K562 (cell line): ENCODE data around the gene JAKMIP1. TPM values are rescaled to one million over a fixed set of nuclear protein-coding genes. Genes with fewer than 3 reads are reported as not detected.

Experiments
- ATAC-seq: fragments of 200-7000 bp; cut with Tn5 transposase; 3 replicates; pipeline ENCODE4 v1.9.1; 2020; ENCODE audit warnings: moderate library complexity
- BruUV-seq: library from RNA; stranded (reverse); fragments of 400-500 nt; replicated peaks from 2 replicates; lab custom pipeline; 2021; lab: Mats Ljungman, UMichigan
- CTCF ChIA-PET: fragments of 300-600 bp; formaldehyde crosslinking; extraction: SDS; loops from one replicate; lab custom pipeline; 2021; ENCODE audit warnings: low intra/inter-chr PET ratio; lab: Yijun Ruan, JAX
- POLR2A ChIA-PET: fragments of 300-600, 350-650 bp; sonication (Branson Sonifier 250); formaldehyde crosslinking; extraction: SDS; loops from one replicate; lab custom pipeline; 2021; ENCODE audit warnings: antibody characterized with exemption, inconsistent platforms; lab: Yijun Ruan, JAX
- DNase-seq, 4 experiments: peaks; one replicate each; pipeline versions ENCODE4 v3.0.0 to v3.0.0-alpha.2; 2011 to 2018; ENCODE audit warnings: low spot score in 3 of 4, mixed read lengths in 3 of 4; ENCODE audit errors: extremely low read depth in 1 of 4
- FAIRE-seq: peaks from 2 replicates; lab custom pipeline; 2011; peaks lifted over from hg19 to GRCh38; lab: Jason Lieb, UNC
- H2AFZ ChIP-seq: 2 replicates; pipeline ENCODE4 v1.6.0; 2011; ENCODE audit warnings: low read depth, low read length, control low read depth, inconsistent platforms
- H3K27ac ChIP-seq: fragments of 200-600 bp; 3 replicates; pipeline ENCODE4 v1.8.0; 2011; ENCODE audit warnings: low read depth, mild to moderate bottlenecking, control low read depth, inconsistent platforms, low read length, moderate library complexity, mixed read lengths; ENCODE audit errors: extremely low read depth
- H3K27me3 ChIP-seq, 2 experiments: fragments of 300-600 bp in 1 of 2; 2 replicates in 1 of 2; 3 replicates in 1 of 2; pipeline versions ENCODE4 v1.6.0 to v1.8.0; 2011; ENCODE audit warnings: inconsistent platforms in 2 of 2, low read length in 2 of 2, mild to moderate bottlenecking in 1 of 2, mixed read lengths in 1 of 2, moderate library complexity in 1 of 2; ENCODE audit not compliant: control insufficient read depth in 2 of 2, insufficient read depth in 2 of 2
- H3K36me3 ChIP-seq: fragments of 300-600 bp; 3 replicates; pipeline ENCODE4 v1.8.0; 2011; ENCODE audit warnings: mild to moderate bottlenecking, low read length, inconsistent platforms; ENCODE audit not compliant: control insufficient read depth, insufficient read depth
- H3K4me1 ChIP-seq, 2 experiments: fragments of 200-600 bp in 1 of 2; replicated peaks in 1 of 2; 2 replicates in 1 of 2; 3 replicates in 1 of 2; pipeline versions ENCODE4 v1.5.1 to v1.8.0; 2011; ENCODE audit warnings: inconsistent platforms in 2 of 2, low read length in 2 of 2, mild to moderate bottlenecking in 1 of 2, mixed read lengths in 1 of 2, moderate library complexity in 1 of 2; ENCODE audit not compliant: control insufficient read depth in 2 of 2, insufficient read depth in 2 of 2
- H3K4me2 ChIP-seq: 2 replicates; pipeline ENCODE4 v1.6.1; 2011; ENCODE audit warnings: low read length, control low read depth, inconsistent platforms, mixed read lengths; ENCODE audit not compliant: insufficient read depth
- H3K4me3 ChIP-seq: fragments of 200-600 bp; sonication (generic), shearing (Covaris generic); 2 replicates; pipeline ENCODE4 v1.5.1; 2016; ENCODE audit warnings: control low read depth, inconsistent platforms
- H3K79me2 ChIP-seq: fragments of 200-600 bp; 3 replicates; pipeline ENCODE4 v1.8.0; 2011; ENCODE audit warnings: low read length, inconsistent platforms; ENCODE audit not compliant: control insufficient read depth, insufficient read depth
- H3K9ac ChIP-seq, 2 experiments: 2 replicates each; pipeline versions ENCODE4 v1.6.0 to v1.6.1; 2011; ENCODE audit warnings: low read depth in 2 of 2, low read length in 2 of 2, control low read depth in 1 of 2, inconsistent platforms in 1 of 2, mild to moderate bottlenecking in 1 of 2, mixed read lengths in 1 of 2; ENCODE audit not compliant: insufficient read depth in 1 of 2
- H3K9me1 ChIP-seq: one replicate; pipeline ENCODE4 v1.6.0; 2011; ENCODE audit warnings: inconsistent platforms, mild to moderate bottlenecking, low read length, moderate library complexity; ENCODE audit not compliant: control insufficient read depth, insufficient read depth
- H3K9me3 ChIP-seq: replicated peaks from 2 replicates; pipeline ENCODE4 v1.5.1; 2011; ENCODE audit warnings: low read depth, low read length, inconsistent platforms; ENCODE audit not compliant: control insufficient read depth, insufficient read depth
- H4K20me1 ChIP-seq: replicated peaks from 2 replicates; pipeline ENCODE4 v1.6.1; 2011; ENCODE audit warnings: low read length, inconsistent platforms, mixed read lengths; ENCODE audit not compliant: control insufficient read depth, insufficient read depth
- FOXA1 ChIP-seq: fragments of 450-650 bp; IDR thresholded peaks from 2 replicates; pipeline ENCODE4 v1.6.1; 2016; ENCODE audit warnings: mild to moderate bottlenecking, borderline replicate concordance
- SIRT6 ChIP-seq: IDR thresholded peaks from one replicate; pipeline ENCODE4 v1.6.1; 2012; ENCODE audit warnings: low read depth, mild to moderate bottlenecking, control low read depth, inconsistent platforms, low read length, moderate library complexity
- SNIP1 ChIP-seq: fragments of 450-650 bp; IDR thresholded peaks from 2 replicates; pipeline ENCODE4 v1.7.1; 2017; ENCODE audit warnings: low read depth, mild to moderate bottlenecking
- WGBS: fragments of 100-300 bp; shearing (Covaris generic); methylation state at CpG from one replicate; pipeline ENCODE4 v1.1.6; 2016; ENCODE audit warnings: low coverage, mixed read lengths; ENCODE audit not compliant: insufficient coverage; ENCODE audit errors: missing lambda C conversion rate; 5-methylcytosine and 5-hydroxymethylcytosine counted together
- in situ Hi-C: fragments of 300-500 bp; cut with MboI; formaldehyde crosslinking; loops from 4 replicates; pipeline ENCODE4 v1.15.0; 2018; ENCODE audit warnings: inconsistent platforms, mixed read lengths
- intact Hi-C: fragments of 100-400 bp; cut with micrococcal nuclease; formaldehyde crosslinking; loops from 2 replicates; pipeline ENCODE4 v1.14.2; 2022
- polyA plus RNA-seq, 8 experiments: library from polyadenylated mRNA; depleted of rRNA in 4 of 8; stranded (reverse) in 5 of 8; unstranded in 3 of 8; fragments of >200 nt; fragmentation: Nextera tagmentation in 2 of 8; fragmentation: Illumina TruSeq in 1 of 8; extraction: Ambion mirVana in 2 of 8; extraction: Trizol in 1 of 8; gene quantifications; 2 replicates each; pipeline versions ENCODE4 v1.2.1 to v1.2.3, GENCODE V29; 2011 to 2014; ENCODE audit warnings: inconsistent platforms in 1 of 8, missing spikeins in 1 of 8
- total RNA-seq, 7 experiments: library from RNA; depleted of rRNA in 6 of 7; stranded (reverse); fragments of >200 nt in 6 of 7; fragmentation: Illumina TruSeq in 2 of 7; extraction: Trizol in 2 of 7; gene quantifications; 2 replicates each; pipeline versions ENCODE4 v1.2.1 to v1.2.3, GENCODE V29; 2011 to 2021; ENCODE audit warnings: low replicate concordance in 1 of 7
- TF ChIP-seq, protein P1 (sequence below): fragments of 450-650 bp; formaldehyde crosslinking; IDR thresholded peaks from 2 replicates; pipeline ENCODE4 v1.4.0; 2022; ENCODE audit warnings: missing genetic modification characterization
- TF ChIP-seq, protein P2 (sequence below): fragments of 450-650 bp; IDR thresholded peaks from 2 replicates; pipeline ENCODE4 v1.6.1; 2016; ENCODE audit warnings: low read depth
- TF ChIP-seq, protein P3 (sequence below): sonication (generic); formaldehyde crosslinking; IDR thresholded peaks from 2 replicates; pipeline ENCODE4 v1.8.0; 2022; ENCODE audit warnings: mild to moderate bottlenecking, missing genetic modification reagents

The JAKMIP1 gene
- total and polyA plus RNA-seq, 9 of the 15 experiments (the other 6 are each of a cell fraction or from before 2014, with no cell fraction given), result not detected

DNA sequence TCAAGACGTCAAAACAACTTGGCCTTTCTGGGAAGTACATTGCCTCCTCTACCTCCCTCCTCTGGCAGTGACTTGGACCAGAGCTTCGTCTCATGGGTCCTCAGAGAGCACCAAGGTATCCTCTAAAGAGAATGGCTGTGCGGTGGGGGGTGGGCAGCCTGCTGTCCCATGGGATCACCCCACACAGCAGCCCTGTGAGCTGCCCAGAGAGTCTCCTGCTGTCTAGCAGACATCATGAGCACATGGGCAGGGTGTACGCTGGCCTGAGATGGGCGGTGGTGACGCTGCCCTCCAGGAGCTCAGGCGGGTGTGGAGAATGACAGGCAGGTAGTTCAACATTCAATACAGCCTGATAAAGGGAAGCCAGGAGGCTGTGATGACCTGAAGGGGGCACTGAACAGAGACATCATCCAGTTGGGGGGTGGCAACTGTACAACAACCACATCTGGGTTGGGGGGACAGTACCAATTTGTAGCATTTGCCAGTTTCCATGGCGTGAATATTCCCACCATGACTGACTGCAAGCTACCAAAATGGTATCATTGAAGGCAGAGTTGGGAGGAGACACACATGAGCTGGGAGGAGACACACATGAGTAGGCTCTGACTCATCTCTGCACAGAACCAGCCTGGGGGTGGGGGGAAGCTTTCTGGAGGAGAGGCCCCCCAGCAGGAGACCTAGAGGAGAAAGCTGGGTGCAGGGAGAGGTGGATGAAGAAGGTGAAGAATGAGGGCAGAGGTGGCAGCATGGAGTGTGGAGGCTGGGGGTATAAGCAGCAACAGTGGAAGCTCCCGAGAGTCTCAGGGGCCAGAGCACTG is 218.0 kb downstream of the JAKMIP1 start:
- BruUV-seq, result no TSS peak
- H3K4me1 ChIP-seq, result 0 out of 5 replicates have a peak, but pooled peaks cover 0 to 2% of the 10 kb centered on the region in 2 experiments
- H3K27ac ChIP-seq, result no peak overlapping the region
- ATAC-seq (no peak), FAIRE-seq (no peak), DNase-seq (no peak)
- 0 out of 2 replicates have a peak, but pooled peaks cover 2% of the 10 kb centered on the region for H3K9me3 ChIP-seq
- no peak overlapping the region for H2AFZ ChIP-seq
- H3K9me1 ChIP-seq, result no peaks in the 10 kb centered on the region
- TF ChIP-seq, protein P1, sequence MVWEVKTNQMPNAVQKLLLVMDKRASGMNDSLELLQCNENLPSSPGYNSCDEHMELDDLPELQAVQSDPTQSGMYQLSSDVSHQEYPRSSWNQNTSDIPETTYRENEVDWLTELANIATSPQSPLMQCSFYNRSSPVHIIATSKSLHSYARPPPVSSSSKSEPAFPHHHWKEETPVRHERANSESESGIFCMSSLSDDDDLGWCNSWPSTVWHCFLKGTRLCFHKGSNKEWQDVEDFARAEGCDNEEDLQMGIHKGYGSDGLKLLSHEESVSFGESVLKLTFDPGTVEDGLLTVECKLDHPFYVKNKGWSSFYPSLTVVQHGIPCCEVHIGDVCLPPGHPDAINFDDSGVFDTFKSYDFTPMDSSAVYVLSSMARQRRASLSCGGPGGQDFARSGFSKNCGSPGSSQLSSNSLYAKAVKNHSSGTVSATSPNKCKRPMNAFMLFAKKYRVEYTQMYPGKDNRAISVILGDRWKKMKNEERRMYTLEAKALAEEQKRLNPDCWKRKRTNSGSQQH, result no peak
- TF ChIP-seq FOXA1, result no peak
- no peak for TF ChIP-seq SNIP1
- no peak for TF ChIP-seq SIRT6
- TF ChIP-seq, protein P2, sequence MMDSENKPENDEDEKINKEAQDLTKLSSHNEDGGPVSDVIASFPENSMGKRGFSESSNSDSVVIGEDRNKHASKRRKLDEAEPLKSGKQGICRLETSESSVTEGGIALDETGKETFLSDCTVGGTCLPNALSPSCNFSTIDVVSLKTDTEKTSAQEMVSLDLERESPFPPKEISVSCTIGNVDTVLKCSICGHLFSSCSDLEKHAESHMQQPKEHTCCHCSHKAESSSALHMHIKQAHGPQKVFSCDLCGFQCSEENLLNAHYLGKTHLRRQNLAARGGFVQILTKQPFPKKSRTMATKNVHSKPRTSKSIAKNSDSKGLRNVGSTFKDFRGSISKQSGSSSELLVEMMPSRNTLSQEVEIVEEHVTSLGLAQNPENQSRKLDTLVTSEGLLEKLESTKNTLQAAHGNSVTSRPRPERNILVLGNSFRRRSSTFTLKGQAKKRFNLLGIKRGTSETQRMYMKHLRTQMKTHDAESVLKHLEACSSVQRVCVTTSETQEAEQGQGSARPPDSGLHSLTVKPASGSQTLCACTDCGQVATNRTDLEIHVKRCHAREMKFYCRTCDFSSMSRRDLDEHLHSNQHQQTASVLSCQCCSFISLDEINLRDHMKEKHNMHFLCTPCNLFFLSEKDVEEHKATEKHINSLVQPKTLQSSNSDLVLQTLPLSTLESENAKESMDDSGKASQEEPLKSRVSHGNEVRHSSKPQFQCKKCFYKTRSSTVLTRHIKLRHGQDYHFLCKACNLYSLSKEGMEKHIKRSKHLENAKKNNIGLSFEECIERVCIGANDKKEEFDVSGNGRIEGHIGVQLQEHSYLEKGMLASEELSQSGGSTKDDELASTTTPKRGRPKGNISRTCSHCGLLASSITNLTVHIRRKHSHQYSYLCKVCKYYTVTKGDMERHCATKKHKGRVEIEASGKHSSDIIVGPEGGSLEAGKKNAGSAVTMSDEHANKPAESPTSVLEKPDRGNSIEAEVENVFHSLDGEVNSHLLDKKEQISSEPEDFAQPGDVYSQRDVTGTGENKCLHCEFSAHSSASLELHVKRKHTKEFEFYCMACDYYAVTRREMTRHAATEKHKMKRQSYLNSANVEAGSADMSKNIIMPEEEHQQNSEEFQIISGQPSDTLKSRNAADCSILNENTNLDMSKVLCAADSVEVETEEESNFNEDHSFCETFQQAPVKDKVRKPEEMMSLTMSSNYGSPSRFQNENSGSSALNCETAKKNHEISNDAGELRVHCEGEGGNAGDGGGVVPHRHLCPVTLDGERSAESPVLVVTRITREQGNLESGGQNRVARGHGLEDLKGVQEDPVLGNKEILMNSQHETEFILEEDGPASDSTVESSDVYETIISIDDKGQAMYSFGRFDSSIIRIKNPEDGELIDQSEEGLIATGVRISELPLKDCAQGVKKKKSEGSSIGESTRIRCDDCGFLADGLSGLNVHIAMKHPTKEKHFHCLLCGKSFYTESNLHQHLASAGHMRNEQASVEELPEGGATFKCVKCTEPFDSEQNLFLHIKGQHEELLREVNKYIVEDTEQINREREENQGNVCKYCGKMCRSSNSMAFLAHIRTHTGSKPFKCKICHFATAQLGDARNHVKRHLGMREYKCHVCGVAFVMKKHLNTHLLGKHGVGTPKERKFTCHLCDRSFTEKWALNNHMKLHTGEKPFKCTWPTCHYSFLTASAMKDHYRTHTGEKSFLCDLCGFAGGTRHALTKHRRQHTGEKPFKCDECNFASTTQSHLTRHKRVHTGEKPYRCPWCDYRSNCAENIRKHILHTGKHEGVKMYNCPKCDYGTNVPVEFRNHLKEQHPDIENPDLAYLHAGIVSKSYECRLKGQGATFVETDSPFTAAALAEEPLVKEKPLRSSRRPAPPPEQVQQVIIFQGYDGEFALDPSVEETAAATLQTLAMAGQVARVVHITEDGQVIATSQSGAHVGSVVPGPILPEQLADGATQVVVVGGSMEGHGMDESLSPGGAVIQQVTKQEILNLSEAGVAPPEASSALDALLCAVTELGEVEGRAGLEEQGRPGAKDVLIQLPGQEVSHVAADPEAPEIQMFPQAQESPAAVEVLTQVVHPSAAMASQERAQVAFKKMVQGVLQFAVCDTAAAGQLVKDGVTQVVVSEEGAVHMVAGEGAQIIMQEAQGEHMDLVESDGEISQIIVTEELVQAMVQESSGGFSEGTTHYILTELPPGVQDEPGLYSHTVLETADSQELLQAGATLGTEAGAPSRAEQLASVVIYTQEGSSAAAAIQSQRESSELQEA, result no peak
- TF ChIP-seq, protein P3, sequence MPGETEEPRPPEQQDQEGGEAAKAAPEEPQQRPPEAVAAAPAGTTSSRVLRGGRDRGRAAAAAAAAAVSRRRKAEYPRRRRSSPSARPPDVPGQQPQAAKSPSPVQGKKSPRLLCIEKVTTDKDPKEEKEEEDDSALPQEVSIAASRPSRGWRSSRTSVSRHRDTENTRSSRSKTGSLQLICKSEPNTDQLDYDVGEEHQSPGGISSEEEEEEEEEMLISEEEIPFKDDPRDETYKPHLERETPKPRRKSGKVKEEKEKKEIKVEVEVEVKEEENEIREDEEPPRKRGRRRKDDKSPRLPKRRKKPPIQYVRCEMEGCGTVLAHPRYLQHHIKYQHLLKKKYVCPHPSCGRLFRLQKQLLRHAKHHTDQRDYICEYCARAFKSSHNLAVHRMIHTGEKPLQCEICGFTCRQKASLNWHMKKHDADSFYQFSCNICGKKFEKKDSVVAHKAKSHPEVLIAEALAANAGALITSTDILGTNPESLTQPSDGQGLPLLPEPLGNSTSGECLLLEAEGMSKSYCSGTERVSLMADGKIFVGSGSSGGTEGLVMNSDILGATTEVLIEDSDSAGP, result no peak
- ChIA-PET CTCF (no interaction called here), POLR2A (interaction anchor here (0.5 to 0.6 kb wide), 3 partner anchors 101 to 1070 kb away, joined by 3 to 4 read pairs (median 3); no protein-coding TSS in a partner anchor)
- H4K20me1 ChIP-seq, result no peaks in the 10 kb centered on the region
- no peaks in the 10 kb centered on the region for H3K36me3 ChIP-seq
- no peaks in the 10 kb centered on the region for H3K79me2 ChIP-seq
- H3K9ac ChIP-seq, result no peak overlapping the region
- H3K27me3 ChIP-seq, result no peaks in the 10 kb centered on the region
- no peak overlapping the region for H3K4me2 ChIP-seq
- 3% methylated on average over 8 of the region's 9 CpGs for WGBS
- in situ Hi-C loops, result no loop called here
- no peak overlapping the region for H3K4me3 ChIP-seq
- intact Hi-C loops, result no loop called here
